Limb (tissue), 2 donors: ENCODE measurements around the gene PARN.

Source experiments
- DNase-seq, 2 donors: peaks; one replicate each; pipeline ENCODE4 v3.0.0-alpha.2; 2016; ENCODE audit errors: extremely low spot score in 2 of 2

The PARN gene

DNA sequence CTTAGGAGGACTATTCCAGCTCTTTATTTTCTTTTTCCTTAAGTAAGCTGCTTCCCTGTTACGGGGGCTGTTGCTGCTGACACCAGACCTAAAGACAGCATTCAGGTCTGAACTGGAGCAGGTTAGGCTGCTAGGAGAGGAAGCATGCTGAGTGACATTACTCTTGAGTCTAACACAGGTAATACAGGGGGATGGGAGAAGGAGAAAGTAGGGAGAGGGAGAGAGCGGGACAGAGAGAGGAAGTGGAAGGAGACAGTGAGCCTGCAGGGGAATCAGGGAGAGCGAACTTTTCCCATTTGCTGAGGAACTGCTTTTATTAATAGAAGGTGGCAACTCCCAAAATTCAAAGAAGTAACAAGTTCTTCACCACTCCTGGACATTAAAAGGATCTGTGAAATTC, 130.9 kb downstream of the PARN start:
- no peak for DNase-seq

DNA sequence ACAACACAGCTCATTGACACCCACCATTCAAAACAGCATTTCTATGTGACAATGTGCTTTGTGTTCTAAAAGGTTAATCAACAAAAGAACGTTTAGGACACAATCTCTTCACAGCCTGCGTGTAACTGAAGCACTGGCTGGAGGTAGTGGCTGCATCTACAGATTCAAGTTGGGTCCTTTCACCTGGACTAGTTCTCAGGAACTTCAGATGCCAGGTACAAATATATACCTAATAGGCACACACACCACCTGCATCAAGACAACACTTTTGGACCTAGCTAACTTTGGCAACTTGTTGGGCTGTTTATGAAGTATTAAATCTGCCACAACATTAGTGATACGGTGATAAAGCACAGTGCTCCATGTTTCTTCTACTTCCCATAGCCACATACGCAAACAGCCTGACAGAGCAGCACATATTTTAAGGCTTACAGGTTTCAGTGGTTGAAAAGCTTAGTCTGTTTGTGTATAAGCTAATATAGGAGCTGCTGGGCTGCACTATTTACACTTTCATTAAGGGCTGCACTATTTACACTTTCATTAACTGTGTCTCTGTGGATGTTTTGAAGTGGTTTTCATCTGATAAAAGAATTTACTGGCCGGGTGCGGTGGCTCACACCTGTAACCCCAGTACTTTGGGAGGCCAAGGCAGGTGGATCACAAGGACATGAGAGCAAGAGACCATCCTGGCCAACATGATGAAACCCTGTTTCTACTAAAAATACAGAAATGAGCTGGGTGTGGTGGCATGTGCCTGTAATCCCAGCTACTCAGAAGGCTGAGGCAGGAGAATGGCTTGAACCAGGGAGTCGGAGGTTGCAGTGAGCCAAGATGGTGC, 132.6 kb downstream of the PARN start:
- no peak for DNase-seq

DNA sequence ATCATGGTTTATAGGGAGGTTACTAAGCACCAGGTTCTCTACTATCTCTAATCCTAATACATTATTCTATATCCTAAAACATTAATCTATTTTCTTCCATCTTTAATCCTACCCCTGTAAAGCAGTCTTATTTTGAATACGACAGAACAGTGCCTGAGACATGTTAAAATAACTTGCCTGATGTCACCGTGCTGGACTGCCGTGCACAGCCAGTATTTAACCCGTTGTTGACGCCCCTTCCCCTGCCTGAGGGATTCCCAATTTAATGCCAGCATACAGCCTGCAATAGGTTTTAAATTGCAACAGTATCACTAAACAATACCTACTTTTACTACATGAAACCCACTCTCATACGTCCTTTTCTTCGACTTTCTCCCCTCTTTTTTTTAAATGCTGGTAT, 133.3 kb downstream of the PARN start:
- no peak for DNase-seq

DNA sequence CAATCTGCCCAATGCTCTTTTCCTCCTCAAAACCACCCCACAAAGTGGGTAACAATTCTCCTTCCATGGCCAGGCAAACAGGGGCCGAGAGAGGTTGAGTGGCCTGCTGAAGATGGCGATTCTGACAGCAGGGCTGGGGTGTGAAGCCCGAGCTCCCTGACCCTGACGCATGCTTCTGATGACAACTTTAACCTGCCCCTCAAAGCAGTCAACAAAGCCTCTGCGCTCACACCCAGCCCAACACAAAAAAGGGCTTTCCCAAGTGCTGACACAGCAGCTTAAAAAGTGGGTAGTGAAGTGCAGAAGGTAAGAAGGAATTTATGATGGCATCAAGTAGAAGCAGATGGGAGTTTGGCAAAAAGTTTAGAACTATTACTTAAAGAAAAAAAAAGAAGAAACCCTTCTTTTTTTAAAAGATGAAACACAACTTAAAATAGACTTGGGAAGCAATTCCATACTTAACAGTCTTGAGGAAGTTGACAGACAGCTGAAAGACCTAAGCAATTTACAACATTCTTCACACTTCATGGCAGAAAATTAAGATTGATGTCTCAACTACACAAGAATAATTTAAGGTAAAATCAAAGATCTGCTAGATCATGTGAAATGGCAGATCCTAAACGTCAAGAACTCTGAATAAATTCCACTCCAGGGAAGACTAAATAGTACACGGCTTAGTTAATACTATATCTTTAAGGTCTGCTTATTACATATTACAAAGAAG, 133.9 kb downstream of the PARN start:
- DNase-seq = no peak

DNA sequence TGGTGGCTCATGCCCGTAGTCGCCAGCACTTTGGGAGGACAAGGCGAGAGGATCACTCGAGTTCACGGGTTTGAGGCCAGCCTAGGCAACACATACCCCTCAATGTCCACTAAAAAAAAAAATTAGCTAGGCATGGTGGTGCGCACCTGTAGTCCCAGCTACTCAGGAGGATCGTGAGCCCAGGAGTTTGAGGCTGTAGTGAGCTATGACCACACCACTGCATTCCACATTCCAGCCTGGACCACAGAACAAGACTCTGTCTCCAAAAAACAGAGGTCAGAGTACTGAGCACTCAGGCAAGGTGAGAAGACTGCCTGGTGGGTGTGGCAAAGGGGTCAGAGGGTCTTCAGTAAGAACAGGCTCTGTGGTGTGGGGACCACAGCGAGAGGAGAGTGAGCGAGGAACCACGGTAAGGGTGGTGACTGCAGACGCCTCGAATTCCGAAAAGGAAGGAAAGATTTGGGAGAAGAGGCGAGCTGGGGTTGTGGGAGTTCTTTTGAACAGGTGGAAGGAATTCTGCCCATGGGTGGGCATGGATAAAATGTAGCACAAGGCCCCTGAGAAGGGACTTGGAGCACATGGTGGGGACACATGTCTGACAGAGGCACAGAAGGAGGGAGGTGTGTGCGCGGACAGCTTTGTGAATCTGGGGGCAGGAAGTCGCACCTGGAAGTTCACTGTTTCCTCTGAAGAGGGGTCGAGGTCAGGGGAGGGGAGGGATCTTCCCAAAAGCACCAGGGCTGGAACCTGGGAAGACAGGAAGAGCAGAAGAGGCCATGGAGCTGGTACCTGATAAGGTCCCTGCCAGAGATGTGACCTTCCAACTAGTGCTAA, 134.6 kb downstream of the PARN start:
- DNase-seq = no peak

DNA sequence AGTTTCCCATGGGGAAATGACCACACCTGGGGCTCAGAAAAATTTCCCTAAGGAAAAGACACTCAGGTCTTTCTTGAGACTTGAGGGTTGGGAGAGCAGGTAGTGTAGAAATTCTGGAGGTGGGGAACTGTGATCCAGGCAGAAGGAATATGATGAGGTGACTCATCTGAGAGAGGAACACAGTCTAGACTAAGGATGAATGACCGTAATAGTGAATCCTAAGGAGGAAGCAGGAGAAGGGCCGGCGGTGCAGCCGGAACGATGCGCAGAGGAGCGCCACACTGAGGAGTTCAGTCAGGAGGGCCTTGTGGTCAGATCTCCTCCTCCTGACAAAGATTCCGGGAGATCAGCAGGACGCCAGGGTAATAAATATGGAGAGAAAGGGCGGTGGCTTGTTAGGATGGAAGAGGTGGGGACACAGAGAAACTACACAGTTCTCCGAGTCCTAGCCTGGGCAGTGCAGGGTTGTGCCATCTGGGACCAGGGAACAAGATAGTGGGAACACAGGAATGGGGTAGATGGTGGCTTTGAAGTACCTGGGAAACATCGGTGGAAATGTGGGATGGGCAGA, 135.6 kb downstream of the PARN start:
- DNase-seq = no peak

DNA sequence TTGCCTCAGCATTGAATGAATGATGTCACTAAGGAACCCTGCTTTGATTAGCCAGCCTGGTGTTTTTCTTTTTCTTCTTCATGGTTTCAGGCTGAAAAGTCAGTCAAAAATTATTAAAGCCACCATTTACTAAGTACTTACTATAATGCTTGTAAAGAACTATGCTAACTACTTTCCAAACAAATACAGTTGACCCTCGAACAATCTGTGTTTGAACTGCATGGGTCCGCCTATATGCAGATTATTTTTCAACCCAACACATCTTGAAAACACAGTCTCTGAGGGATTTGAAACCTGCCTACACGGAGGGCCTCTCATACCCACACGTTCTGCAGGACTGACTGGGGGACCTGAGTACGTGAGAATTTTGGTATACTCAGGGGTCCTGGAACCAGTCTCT, 136.3 kb downstream of the PARN start:
- no peak for DNase-seq

DNA sequence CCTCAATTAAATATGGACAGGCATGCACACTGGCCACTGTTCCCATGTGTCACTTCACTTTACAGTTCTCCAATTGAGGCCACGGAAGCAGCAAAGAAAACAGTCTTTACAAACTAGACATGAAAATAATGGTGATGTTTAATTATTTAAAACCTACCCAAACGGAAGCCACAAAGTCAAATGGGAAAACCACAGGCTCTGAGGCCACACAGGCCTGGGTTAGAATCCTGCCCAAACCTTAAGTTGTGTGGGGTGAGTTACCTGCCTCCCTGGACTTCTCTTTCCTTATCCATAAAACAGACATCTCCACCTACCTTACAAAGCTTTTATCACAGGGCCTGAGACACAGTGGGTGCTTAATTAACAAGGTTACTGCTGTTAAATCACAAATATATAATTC, 137.4 kb downstream of the PARN start:
- DNase-seq = no peak

DNA sequence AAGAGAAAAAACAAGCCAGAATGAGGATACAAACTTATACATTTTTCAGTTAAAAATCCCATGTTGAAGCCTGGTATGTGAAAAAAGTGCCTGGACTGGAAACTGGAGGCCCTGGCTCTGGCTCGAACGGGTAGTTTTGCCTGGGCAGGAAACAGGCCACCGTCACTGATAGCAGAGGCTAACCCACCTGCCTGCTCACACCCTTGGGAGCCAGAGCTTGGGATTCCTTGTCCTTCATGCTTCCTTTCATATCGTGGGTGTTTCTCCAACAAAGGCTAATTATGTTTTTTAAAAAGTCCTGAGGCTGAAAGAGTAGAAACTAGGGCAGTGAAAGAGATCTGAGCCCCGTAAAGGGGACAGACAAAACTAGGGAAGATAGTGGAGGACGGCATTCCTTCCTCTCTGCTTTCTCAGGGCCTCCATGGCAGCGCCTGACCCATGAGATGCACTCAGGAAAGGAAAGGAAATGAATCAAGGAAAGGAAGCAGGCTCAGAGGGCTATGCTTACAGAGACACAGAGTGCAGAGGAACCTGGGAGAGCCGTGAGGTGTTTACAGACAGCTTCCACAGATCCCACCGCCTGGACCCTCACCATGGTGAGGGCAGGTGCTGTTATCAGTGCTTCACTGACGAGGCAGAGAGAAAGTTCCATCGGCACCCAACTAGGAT, 138.1 kb downstream of the PARN start:
- no peak for DNase-seq

DNA sequence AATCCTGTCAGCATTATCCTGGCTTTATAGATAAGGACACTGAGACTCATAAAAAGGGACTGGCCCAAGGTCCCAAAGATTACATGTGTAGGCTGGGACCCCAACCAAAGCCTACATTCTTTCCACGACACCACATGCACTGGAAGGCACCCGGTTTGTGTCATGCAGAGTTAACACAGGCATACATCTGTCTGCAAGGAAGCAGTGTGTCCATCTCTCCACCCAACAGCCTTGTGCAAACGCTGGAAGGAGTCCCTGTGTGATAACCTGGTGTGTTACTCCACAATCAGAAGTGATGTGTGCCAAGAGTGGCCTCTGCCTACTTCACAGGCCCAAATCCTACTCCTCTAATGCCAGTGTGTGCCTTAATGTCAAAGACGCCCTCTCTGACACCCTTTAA, 139.8 kb downstream of the PARN start:
- DNase-seq = no peak

DNA sequence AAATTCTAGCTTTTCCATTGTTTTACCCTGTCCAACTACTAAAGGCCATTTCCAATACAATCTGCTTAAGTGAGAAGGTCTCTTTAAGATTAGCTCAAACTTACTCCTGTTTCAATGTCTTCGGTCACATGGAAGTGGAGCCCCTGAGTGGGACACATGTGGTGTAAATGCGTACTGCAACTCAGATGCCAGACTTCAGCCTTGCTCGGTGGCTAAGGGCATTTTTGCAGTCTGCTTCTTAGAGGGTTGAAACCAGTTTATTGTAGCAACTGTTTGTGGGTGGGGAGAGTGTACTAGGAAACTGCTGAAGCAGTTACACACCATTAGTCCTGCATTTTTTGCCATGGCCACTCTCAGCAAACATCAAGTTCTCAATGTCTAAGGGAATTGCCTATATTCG, 140.6 kb downstream of the PARN start:
- DNase-seq = peak; percentile 25 to 37

DNA sequence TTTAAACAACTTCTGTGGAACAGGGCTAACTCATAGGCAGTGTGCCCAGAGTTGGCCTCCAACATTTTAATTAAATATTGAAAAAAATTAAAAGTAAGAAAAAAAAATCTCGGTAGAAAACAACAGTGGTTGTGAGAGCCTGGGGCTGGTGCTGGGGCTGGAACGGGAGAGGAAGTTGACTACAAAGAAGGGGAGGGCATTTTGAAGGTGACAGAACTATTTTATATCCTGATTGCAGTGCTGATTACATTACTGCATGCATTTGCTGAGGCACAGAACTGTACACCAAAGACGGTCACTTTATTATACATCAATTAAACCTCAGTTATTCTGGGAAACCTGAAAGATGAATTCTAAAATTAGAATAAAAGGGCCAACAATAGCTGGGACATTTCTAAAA, 142.5 kb downstream of the PARN start:
- DNase-seq = no peak

DNA sequence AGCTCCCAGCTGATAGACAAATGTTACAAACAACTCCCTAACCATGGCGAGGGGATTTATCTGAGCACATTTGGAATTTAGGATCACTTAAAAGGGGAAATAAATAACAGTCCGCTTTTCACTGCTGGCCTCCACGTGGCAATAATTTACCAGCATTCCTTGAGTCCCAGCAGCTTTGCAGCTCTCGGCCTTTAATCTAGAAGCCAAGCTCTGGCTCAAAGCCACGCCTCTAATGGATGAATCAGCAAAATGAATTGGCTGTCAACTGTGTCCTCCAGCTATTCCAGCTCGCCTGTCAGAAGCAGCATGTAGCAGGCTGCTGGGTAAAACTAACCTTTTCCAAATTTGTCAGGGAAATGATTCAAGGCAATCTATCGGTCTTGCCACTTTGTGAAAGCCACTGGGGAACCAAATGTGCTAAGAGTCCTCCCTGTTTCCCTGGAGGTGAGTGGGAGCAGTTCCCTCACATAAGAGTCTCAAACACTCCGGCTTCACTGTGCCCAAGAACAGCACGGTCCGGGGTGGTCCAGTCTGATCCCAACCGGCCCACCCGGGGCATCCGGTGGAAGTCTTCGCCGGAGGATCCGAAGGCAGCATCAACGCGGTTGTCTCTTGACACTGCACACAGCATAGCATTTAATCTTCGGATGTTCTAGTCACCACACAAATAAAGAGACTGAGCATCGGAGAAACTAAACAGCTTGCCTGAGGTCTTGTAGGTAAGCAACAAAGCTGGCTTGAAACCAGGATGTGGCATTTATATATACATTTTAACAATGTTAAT, 143.3 kb downstream of the PARN start:
- peak; percentile 78 to 83 for DNase-seq

DNA sequence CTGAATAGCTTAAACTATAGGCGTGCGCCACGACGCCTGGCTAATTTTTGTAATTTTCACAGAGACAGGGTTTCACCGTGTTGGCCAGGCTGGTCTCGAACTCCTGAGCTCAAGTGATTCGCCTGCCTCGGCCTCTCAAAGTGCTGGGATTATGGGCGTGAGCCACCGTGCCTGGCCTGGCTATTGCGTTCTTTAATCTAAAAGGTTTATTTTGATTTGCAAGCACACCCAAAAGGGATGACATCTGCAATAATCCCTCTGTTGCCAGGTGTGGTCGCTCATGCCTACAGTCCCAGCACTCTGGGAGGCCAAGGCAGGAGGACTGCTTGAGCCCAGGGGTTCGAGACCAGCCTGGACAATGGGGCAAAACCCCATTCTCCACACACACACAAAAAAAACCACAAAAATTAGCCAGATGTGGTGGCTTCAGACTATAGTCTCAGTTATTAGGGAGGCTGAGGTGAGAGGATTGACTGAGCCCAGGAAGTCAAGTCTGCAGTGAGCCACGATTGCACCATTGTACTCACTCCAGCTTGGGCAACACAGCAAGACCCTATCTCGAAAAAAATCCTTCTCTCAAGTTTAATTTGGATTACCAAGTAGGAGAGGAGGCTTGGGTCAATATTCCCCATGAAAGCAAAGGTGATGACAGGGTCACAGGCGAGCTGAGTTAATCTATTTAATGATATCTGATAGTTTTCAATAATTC, 144.1 kb downstream of the PARN start:
- DNase-seq = no peak

DNA sequence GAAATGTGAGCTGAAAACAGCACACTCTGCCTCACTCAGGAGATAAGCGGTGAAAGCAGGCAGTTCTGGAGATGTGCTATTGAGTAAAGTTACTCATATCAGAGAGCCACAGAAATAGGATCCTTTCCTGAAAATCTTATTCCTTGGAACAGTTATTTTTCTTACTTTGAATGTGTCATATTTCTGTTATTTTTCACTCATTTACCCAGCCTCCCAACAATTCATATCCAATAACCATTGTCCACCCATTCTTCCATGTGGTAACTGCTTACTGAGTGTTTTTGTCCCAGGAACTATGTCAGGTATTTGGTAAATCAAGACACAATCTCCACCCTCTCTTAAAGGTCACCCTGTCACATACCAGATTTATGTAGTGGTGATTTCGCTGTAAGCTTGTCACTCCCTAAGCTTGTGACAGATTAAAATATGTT, 144.9 kb downstream of the PARN start:
- no peak for DNase-seq

DNA sequence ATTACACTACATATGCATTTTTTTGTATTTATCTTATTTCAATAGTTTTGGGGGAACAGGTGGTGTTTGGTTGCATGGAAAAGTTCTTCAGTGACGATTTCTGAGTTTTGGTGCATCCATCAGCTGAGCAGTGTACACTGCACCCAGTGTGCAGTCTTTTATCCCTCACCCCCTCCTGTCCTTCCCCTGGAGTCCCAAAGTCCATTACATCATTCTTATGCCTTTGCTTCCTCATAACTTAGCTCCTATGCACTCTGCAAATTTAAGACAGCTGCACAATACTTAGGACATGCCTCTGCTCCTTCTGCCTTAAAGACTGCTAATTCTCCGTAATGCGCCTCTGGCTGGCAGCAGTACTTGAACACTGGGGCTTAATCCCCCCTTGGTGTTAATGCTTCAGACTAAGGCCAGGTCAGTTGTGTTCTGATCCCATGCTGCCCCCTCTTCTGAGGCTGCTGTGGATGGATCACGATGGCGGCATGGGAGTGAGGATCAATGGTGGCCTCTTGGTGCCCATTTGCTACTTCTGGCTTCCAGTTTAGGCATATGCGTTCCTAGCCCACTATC, 146.2 kb downstream of the PARN start:
- no peak for DNase-seq

DNA sequence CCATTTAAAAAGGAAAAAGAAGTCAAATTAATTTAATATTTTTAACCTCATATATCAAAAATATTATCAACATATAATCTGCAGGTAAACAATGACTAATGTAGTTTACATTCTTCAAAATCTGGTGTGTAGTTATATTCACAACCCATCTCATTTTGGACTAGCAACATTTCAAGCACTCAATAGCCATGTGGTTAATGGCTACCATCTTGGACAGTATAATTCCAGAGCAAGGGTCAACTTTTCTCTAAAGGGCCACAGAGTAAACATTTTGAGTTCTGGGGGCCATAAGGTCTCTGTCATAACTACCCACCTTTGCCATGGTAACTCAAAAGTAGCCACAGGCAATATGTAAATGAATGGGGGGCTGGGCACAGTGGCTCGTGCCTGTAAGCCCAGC, 153.9 kb downstream of the PARN start:
- DNase-seq = no peak

DNA sequence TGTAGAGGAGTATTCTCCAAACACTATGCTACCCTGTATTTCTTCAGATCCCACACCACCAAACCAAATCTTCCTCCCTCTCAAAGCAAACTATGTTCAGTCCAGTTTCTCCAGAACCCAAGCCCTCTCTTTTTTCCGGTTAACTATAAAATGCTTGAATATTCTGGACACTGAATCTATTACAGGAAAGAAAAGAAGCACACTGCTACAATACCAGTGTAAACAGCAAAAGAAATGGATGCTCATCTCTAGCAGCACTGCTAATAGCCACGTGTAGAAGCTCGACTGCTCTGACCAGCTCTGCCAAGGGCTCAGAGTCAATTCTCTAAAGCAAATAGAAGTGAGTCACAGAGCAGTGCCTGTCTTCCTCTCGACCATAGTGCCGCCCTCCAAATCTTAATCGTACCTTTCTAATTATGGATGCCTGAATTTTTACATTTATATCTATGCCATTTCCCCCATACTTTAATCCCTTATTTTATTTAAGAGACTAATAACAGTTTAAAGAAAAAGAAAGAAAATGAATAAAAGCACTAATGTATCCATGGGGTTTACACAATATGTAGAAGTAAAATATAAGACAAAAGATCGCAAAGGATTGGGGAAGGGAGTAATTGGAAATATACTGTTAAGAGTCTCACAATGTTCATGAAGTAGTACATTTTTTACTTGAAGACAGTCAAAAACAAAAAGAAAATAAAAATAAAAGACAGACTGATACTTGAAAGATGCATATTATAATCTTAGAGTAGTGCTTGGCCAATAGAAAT, 154.5 kb downstream of the PARN start:
- DNase-seq = no peak

DNA sequence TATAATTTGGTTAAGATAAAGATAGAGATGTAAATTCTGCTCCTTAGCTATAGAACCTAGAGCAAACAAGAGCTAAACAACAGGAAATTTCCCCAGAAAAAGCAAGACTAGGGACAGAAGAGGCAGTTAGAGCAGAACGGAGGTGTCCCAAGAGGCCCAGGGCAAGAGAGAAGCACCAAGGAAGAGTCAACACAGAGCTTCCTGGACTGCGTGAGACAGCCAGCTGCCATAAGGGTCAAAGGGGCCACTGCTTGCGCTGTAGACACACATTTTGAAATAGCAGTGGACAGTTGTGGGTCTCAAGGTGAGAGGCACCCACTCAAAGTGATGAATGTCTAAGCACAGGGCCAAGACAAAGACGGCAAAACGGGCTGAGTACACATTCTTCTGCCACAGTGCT, 156.6 kb downstream of the PARN start:
- no peak for DNase-seq
